K562 (cell line): ENCODE measurements around the gene ACTR3.

Experiments used
- BHLHE40 ChIP-seq: IDR thresholded peaks from 2 replicates; pipeline ENCODE4 v1.6.1; 2011; ENCODE audit warnings: low read length, improper control_type of control experiment
- EZH2 ChIP-seq: IDR thresholded peaks from 2 replicates; pipeline ENCODE4 v1.6.1; 2012; ENCODE audit warnings: low read depth, mild to moderate bottlenecking, inconsistent platforms, low read length, borderline replicate concordance
- GATA2 ChIP-seq: sonication (generic); formaldehyde crosslinking; IDR thresholded peaks from 2 replicates; pipeline ENCODE4 v1.4.0; 2020; ENCODE audit warnings: mild to moderate bottlenecking, missing genetic modification reagents
- GTF2A2 ChIP-seq: IDR thresholded peaks from 2 replicates; pipeline ENCODE4 v1.6.1; 2016; ENCODE audit warnings: mild to moderate bottlenecking, missing genetic modification characterization, missing compliant biosample characterization
- MYBL2 ChIP-seq, 2 experiments: fragments of 450-650 bp in 1 of 2; sonication (generic) in 1 of 2; formaldehyde crosslinking in 1 of 2; IDR thresholded peaks; 2 replicates each; pipeline versions ENCODE4 v1.6.1 to v1.8.1; 2017 to 2022; ENCODE audit warnings: borderline replicate concordance in 1 of 2, inconsistent platforms in 1 of 2, low read depth in 1 of 2, mild to moderate bottlenecking in 1 of 2, missing genetic modification reagents in 1 of 2, moderate library complexity in 1 of 2
- POLR2AphosphoS5 ChIP-seq: IDR thresholded peaks from 2 replicates; pipeline ENCODE4 v1.6.1; 2011; ENCODE audit warnings: mild to moderate bottlenecking, low read depth, low read length, moderate library complexity; ENCODE audit not compliant: control insufficient read depth, insufficient read depth
- TF ChIP-seq, protein P1 (sequence below), 3 experiments: IDR thresholded peaks in 2 of 3; conservative IDR thresholded peaks in 1 of 3; 2 replicates each; pipeline ENCODE4 v1.5.1; 2011 to 2012; ENCODE audit warnings: low read length in 3 of 3, mild to moderate bottlenecking in 3 of 3, control low read depth in 2 of 3, improper control_type of control experiment in 1 of 3, inconsistent platforms in 1 of 3, low read depth in 1 of 3, mixed read lengths in 1 of 3, moderate library complexity in 1 of 3; ENCODE audit not compliant: insufficient read depth in 2 of 3

DNA sequence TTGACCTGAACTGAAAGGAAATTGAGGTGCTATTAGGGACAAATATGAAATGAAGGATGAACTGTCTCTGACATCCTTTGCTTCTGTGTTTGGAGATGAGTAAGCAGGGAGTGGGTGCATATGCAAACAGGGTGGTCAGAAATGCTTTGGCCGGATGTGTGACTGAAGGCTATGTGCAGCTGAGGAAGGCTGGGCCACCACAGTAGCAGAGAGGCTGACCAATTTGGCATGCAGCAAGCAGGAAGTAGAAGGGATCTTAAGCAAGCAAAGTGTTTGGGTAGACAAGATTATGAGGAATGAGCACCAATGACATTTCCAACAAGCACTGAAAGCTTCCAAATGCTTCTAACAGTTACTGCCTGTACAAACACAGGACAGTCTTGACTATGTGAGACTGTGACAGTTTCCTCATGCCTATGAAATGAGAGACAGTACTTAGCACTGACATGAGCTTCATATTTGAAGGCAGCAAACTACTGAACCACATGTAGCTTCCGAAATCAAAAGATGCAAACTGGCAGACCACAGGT is 3.3 kb upstream of the ACTR3 start:
- TF ChIP-seq POLR2AphosphoS5 (no peak), BHLHE40 (no peak), GATA2 (CRISPR knock-in tag) (no peak), EZH2 (no peak), MYBL2 (IDR thresholded peaks at IDR 0.05; ENCODE audit: low read depth) (no peak), MYBL2 (CRISPR knock-in tag; IDR thresholded peaks at IDR 0.05; ENCODE audit: borderline replicate concordance) (no peak), GTF2A2 (no peak)
- TF ChIP-seq, protein P1, sequence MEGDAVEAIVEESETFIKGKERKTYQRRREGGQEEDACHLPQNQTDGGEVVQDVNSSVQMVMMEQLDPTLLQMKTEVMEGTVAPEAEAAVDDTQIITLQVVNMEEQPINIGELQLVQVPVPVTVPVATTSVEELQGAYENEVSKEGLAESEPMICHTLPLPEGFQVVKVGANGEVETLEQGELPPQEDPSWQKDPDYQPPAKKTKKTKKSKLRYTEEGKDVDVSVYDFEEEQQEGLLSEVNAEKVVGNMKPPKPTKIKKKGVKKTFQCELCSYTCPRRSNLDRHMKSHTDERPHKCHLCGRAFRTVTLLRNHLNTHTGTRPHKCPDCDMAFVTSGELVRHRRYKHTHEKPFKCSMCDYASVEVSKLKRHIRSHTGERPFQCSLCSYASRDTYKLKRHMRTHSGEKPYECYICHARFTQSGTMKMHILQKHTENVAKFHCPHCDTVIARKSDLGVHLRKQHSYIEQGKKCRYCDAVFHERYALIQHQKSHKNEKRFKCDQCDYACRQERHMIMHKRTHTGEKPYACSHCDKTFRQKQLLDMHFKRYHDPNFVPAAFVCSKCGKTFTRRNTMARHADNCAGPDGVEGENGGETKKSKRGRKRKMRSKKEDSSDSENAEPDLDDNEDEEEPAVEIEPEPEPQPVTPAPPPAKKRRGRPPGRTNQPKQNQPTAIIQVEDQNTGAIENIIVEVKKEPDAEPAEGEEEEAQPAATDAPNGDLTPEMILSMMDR (IDR thresholded peaks at IDR 0.05 in 2 of 3, conservative IDR thresholded peaks at IDR 0.05 in 1 of 3; ENCODE audit: insufficient read depth in 2 of 3, low read depth in 1 of 3, low read length in 3 of 3), result no peak
